HG03045 (cell line): Measurements from ENCODE around the gene SELENOF.
A peak's percentile ranks its signal among the peaks of the same experiment; 100 is the strongest.

Experiments used
- ATAC-seq: cut with Tn5 transposase; IDR thresholded peaks from one replicate; pipeline ENCODE4 v1.9.1; 2021; ENCODE audit warnings: mild to moderate bottlenecking, moderate library complexity; ENCODE audit not compliant: unreplicated experiment

SELENOF gene

DNA sequence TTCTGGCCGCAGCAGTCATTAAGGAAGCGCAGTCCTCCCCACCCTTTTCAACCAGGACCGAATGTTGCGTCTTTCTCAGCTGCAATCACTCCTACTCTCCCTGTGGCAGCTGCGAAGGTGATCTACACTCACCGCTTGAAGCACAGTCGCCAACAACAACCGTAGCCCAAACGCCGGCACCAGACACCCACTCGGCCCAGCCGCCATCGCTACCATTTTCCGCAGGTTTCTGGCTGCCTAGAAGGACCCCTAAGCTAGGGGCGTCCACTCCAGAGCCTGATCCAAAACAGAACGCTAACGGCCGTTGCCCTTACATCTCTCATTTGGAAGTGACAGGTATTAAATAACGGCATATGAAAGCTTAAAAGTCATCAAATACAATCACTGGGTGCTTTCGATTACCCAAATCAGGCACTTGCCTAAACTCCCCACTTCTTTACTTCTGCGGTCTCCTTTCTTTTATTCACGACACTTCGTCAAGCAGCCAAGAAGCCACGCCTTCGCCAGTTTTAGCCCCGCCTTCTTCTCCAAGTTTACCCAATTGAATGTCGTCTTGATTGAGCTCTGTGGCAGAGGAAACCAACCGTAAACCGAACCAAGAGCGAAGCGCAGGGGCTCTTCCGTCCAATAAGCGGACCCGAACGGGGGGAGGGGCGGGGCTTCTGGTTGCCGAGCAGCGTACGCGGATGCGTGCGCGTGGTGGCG, at the start of gene SELENOF:
TSS of gene SELENOF (minus strand) at position 231 of the 705 bp plus-strand sequence. CDS start at position 216, 15 bp downstream.
- peak; percentile 88 for ATAC-seq

DNA sequence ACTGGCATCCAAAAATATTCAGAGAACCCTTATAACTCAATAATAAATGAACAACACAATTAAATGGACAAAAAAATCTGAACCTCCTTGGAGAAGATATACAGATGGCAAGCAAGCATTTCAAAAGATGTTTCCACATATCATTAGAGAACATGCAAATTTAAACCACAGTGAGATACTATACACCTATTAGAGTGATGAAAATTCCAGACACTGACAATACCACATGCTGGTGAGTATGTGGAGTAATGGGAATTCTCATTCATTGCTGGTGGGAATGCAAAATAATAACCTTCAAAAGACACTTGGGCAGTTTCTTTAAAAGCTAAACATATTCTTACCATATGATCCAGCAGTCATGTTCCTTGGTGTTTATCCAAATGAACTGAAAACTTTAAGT, 46.6 kb upstream of the SELENOF start:
- no peak for ATAC-seq

DNA sequence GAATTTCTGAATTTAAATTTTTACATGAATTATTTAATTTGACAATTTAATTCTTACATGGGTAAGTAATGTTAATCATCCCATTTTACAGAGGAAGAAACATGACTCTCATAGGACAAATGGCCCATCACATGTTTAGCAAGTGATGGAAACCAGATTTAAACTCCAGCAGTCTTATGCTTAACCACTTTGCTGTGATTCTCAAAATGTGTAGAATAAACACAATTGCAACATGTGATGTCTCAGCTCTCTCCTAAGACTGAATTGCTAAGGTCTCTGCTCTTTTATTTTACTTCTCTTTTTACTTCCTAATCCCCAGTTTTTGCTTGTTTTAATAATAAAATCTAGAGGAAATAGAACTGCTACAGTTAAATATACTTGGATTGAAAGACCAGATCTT, 43.3 kb upstream of the SELENOF start:
- ATAC-seq: no peak

DNA sequence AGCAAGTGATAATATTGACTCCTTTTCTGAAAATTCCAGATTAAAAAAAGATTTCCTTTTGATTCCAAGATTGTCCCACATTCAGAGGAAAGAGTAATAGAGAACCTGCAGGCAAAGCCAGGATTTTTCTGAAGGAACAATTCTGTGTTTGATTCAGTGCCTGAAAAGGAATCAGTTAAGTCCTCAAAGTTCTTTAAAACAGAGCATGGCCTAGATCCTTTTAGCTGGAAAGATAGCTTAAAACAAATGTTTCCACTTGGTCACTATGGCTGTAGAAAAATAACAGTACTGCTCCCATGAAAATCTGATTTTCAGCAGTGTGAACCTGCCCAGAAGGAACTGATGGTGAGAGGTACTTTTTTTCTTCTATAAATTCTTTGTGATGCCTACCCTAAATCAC, 42.3 kb upstream of the SELENOF start:
- ATAC-seq: no peak

DNA sequence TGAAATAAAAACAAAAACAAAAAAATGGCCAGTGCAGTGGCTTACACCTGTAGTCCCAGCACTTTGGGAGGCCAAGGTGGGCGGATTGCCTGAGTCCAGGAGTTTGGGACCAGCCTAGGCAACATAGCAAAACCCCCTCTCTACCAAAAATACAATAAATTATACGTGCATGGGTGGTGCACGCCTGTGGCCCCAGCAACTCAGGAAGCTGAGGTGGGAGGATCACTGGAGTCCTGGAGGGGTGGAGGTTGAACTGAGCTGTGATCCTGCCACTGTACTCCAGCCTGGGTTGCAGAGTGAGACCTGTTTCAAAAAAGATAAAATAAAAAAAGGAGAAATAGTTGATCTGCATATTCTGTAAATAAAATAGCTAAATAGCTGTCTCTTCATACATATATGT, 41.8 kb upstream of the SELENOF start:
- no peak for ATAC-seq

DNA sequence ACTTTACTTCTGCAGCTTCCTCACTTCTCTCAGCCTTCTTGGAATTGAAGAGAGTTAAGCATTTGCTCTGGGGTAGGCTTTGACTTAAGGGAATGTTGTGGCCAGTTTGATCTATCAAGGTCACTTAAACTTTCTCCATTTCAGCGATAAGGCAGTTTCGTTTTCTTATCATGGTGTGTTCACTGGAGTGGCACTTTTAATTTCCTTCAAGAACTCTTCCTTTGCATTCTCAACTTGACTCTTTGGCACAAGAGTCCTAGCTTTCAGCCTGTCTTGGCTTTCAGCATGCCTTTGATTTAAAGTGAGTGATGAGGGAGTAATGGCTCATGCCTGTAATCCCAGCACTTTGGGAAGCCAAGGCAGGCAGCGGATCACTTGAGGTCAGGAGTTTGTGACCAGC, 39.2 kb upstream of the SELENOF start:
- ATAC-seq: no peak

DNA sequence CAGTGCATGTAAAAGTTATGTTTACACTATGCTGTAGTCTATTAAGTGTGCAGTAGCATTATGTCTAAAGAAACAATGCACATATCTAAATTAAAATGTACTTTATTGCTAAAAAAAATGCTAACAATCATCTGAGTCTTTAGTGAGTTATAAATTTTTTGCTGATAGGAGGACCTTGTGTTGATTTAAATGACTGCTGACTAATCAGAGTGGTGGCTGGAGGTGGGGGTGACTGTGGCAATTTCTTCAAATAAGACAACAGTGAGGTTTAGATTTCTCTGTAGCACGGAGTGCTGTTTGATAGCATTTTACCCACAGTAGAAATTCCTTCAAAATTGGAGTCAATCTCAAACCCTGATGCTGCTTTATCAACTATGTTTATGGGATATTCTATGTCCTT, 37.5 kb upstream of the SELENOF start:
- no peak for ATAC-seq

DNA sequence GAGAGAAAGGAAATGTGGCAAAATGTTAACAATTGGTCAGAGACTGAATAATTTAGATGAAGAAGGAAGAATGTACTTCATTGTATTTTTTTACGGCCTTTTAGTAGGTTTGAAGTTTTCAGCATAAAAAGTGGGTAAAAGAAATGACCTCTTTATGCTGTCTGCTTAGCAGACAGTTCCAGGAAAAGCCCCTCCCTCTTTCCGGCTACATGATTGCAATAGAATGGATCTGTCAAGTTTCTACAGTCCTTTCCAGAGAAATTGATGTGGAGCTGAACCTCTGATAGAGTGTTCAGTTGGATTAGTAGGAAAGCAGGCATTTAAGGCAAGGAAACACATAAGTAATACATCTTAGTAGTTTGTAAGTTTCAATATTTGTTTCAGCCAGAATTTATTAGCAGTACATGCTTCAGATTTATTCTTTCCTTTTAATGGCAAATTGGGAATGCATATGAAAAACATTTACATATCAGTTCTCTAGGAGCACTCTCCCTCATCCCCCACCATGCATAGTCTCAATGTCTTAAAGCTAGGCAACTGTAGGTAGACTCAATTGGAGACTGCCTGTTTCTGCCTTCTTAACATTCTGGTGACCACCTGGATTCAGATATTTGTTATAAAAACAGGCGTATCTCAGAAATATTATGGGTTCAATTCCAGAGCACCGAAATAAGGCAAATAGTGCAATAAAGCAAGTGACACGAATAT, 36.9 kb upstream of the SELENOF start:
- no peak for ATAC-seq

DNA sequence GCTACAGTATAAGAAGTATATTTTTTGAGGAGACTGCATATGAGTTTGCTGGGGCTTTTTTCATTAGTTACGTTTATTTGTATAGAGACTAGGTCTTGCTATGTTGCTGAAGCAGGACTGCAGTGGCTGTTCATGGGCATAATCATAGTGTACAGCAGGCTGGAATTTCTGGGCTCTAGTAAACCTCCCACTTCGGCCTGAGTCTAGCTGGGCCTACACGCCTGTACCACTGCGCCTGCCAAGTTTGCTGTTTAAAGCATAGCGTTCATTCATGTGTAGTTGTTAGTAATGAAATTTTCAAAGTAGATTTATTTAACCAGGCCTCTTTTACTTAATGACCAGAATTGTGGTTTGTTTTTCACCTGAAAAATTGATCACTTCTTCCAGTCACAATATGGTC, 34.3 kb upstream of the SELENOF start:
- ATAC-seq: no peak

DNA sequence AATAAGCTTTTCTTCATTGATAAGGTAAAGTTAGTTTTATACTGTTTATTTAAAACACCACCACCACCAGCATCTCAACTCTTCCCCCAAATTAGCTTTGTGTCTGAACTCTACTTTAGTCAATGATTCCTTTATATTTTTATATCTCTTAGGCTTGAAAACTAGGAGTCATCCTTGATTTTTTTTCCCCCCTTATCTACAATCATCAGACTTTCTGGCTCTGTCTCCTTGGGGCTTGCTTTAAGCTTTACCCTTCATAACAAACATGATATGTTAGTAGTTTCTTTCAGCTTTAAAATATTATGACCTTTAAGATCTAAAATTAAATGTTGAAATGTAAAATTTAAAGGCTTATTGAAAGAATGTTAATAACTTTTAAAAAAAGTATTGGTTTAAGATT, 28.8 kb upstream of the SELENOF start:
- ATAC-seq: no peak

DNA sequence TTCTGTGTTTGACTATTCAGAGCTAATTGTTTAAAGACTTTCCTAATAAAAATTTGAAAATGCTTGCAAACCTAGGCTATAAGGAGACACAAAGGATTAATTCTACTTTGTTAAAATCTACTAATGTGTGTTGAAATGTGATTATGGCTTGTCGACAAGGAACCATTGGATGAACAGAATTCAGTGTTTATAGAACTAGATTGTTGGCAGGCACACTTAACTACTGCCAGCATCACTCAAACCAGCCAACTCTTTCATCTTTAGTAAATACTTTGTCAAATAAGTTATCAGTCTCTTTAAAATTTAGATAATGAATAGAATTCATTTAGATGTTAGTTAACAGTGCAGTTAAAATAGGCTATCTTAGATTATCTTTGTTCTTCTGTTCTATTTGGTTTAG, 28.1 kb upstream of the SELENOF start:
- no peak for ATAC-seq

DNA sequence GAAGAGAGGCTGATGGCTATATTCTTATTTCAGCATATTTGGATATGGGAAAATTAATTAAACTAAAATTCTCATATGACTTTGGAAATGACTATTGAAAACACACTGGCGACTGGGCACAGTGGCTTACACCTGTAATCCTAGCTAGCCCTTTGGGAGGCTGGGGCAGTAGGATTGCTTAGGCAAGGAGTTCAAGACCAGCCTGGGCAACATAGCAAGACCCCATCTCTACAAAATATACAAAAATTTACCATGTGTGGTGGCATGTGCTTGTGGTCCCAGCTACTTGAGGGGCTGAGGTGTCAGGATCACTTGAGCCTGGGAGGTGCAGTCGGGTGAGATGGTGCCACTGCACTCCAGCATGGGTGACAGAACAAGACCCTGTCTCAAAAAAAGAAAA, 26.7 kb upstream of the SELENOF start:
- no peak for ATAC-seq

DNA sequence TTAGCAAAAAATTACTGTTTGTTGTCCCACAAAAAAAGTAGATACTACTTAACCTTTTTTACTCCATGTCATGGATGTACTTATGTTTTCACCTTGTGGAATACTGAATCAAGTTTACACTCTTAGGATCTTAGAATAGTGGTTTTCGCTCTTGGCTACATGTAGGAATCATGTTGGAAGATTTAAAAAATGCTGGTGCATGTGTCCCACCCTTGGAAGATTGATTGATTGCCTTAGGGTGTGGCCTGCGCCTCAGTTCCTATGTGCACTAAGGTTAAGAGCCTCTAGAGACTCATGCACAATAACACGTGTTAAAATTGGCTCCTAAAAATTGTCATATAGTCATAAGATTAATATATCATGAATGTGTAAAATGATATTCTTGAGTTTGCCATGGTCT, 25.5 kb upstream of the SELENOF start:
- no peak for ATAC-seq

DNA sequence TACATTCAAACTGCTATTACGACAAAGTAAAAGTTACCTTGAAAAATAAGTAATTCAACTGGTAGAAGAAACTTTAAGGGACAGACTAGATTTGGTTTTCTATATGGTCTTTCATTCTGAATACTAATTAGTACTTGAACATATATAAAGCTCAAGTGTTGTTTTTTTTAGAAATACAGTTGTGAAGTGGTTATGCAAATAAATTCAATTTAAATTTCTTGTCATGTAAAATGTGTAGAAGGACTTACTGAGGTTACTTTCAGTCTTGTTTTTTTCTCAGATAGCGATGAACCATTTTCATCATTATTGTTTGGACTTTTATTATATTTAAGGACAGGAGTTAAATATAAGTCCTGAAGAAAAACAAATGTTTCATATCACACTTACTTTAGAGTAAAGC, 24.9 kb upstream of the SELENOF start:
- no peak for ATAC-seq

DNA sequence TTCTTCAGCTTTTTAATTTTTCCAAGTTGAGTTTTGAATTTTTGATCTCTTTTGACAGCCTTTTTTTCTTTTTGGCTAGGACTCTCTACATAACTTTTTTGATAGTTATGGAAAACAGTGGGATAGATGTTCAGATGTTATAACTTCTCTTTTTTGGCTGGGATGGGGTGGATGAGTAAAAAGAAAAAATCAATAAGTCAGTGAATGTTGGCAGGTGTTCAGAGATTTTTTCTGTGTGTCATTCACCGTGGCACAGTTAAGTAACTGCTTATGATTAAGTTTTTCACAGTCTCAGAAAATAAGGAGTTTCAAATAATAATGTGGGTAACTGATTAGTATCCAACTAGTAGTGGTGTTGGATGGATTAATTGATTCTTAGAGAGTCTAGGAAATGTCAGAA, 24.5 kb upstream of the SELENOF start:
- ATAC-seq: no peak

DNA sequence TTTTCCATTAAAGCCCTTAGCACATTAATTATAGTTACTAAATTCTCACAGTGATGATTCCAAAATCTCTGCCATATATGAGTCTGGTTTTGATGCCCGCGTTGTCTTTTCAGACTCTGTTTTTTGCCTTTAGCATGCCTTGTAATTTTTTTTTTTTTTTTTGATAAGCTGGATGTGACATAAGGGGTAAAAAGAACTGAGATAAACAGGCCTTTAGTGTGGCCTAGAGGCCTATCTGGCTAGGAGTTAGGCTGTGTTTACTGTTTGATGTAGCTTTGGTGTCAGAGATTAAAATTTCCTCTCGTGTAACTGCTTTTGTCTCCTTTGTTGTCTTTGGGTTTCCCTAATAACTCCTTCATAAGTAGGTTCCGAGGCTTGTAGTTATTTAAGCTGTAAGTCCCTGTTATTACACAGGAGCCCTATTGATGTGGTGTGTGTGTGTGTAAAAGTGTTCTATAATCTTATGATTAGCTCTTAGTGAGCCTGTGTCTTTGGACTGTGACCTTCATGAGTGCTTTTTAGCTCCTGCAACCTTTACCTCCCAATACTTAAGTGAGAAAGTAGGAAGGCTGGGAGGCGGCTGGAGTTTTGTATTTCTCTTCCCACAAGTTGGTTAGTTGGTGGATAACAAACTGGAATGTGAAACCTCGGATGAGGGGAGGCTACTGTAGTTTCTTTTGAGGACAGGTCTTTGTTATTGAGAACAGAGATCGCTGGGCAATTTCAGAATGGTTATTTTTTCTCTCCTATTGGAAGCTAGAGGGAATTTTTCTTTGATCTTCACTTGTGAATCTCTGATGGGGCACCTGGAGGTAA, 19.8 kb upstream of the SELENOF start:
- no peak for ATAC-seq

DNA sequence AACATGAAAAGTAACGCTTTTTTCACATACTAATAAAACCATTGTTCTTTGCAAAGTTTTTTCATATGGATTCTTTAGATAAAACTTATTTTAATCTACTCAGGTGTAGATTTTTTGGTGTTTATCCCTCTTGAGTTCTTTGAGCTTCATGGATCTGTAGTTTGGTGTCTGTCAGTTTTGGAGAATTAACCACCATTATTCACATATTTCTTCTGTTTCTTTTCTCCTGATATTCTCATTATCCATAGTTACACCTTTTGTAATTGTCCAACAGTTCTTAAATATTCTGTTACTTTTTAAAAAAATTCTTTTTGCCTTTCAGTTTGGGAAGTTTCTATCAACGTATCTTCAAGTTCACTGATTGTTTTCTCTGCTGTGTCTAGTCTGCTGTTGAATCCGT, 19.1 kb upstream of the SELENOF start:
- ATAC-seq: no peak

DNA sequence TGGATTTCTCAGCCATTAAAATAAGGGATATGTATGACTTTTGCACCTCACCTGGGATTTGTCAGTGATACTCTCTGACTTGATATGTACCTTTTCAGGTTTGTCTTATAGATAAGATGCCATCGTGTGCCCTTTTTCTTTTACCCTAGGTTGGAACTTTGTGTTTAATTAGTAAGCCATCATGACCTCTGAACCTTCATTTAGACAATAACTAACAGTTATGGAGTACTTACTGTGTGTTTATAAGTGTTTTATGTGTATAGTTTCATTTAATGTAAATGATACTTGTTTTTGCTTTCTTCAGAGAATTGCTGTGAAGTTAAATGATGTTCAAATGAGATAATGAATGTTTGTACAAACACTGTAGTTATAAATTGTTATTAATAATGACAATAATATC, 14.9 kb upstream of the SELENOF start:
- ATAC-seq: no peak

DNA sequence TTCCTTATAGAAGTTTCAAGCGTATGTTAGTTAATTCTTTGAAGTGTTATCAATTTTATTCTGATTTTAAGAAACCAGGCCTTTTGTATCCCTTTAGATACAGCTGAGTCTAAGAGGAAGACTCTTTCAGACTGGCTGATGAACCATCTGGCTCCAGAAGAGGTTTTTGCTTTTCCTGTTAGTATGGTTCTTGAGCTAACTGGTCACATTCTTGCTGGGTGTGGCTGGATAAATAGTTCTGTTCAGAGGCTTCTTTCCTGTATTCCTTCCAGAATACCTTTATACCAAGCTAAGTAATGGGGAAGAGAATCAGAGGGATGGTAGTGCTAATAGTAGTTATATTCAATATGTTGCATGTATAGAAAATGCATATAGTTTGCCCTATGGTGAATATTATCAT, 13.0 kb upstream of the SELENOF start:
- ATAC-seq: no peak

DNA sequence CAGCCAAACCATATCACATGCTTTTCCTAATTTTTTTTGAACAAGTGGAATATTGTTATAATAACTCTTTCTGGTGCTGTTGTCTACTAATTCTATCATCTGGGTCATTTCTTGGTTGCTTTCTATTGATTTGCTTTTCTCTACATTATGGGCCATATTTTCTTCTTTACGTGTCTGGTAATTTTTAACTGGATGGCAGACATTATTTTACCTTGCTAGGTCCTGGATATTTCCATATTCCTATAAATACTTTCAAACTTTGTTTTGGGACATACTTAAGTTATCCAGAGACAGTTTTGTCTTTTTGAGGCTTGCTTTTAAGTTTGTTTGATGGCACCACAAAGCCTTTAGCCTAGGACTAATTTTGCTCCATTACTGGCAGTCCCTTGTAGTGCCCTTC, 11.8 kb upstream of the SELENOF start:
- ATAC-seq: no peak

DNA sequence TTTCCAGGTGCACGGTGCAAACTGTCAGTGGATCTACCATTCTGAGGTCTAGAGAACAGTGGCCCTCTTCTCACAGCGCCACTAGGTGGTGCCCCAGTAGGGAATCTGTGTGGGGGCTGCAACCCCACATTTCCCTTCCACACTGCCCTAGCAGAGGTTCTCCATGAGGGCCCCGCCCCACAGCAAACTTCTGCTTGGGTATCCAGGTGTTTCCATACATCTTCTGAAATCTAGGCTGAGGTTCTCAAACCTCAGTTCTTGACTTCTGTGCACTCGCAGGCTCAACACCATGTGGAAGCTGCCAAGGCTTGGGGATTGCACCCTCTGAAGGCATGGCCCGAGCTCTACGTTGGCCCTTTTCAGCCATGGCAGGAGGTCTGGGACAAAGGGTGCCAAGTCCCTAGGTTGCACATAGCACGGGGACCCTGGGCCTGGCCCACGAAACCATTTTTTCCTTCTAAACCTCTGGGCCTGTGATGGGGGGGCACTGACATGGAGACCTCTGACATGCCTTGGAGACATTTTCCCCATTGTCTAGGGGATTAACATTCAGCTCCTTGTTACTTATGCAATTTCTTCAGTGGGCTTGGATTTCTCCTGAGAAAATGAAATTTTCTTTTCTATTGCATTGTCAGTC, 10.5 kb upstream of the SELENOF start:
- ATAC-seq: no peak
